ENCODE results near the gene C2. TPM values are rescaled to one million over a fixed set of nuclear protein-coding genes. Genes with fewer than 3 reads are reported as not detected.
A peak's percentile ranks its signal among the peaks of the same experiment; 100 is the strongest.

Gene C2
- total and polyA plus RNA-seq, 10 donors, result 17.2 to 173 (median 69.5) TPM

- peak overlapping the region; percentile 84 to 96 (median 90) for H3K27ac ChIP-seq
- DNase-seq, result no peak
- peaks cover 19 to 46% (median 28%) of the 10 kb centered on the region in 6 donors for H3K4me1 ChIP-seq
- peaks cover 4 to 77% (median 70%) of the 10 kb centered on the region in 6 donors for H3K36me3 ChIP-seq
- H3K4me3 ChIP-seq, result peak overlapping the region; percentile 74 to 98 (median 84)
- no peaks in the 10 kb centered on the region for H3K9me3 ChIP-seq
- H3K27me3 ChIP-seq (replicated peaks in 1 of 7), result no peaks in the 10 kb centered on the region
- no peak for TF ChIP-seq POLR2A (IDR thresholded peaks at IDR 0.05)
- TF ChIP-seq CTCF (IDR thresholded peaks at IDR 0.05 in 8 of 11, conservative IDR thresholded peaks at IDR 0.05 in 3 of 11), result no peak
- no peak for TF ChIP-seq POLR2AphosphoS5 (IDR thresholded peaks at IDR 0.05)
- WGBS, 5 donors, result 10 to 14% (median 10%) methylated on average over 11 of the region's 11 CpGs
- intact Hi-C loops (cut with DNase I; ENCODE audit: low total_unique reads), result no loop called here
Observed at GRCh38 chr6:31958412-31958740, 30.9 kb downstream of the C2 start.

- H3K27me3 ChIP-seq (replicated peaks in 1 of 7), result no peaks in the 10 kb centered on the region
- peaks cover 7 to 77% (median 70%) of the 10 kb centered on the region in 6 donors for H3K36me3 ChIP-seq
- no peaks in the 10 kb centered on the region for H3K9me3 ChIP-seq
- H3K4me3 ChIP-seq, result peak within 1 kb of the TSS; percentile 74 to 98 (median 84)
- H3K4me1 ChIP-seq, result peaks cover 19 to 46% (median 28%) of the 10 kb centered on the region in 6 donors
- DNase-seq, result peak; percentile 99
- H3K27ac ChIP-seq, result peak within 1 kb of the TSS; percentile 84 to 96 (median 90)
- 0 to 1% (median 1%) methylated on average over 47 to 59 of the region's 59 CpGs for WGBS, 5 donors
- intact Hi-C loops (cut with DNase I; ENCODE audit: low total_unique reads), result no loop called here
- TF ChIP-seq POLR2AphosphoS5 (IDR thresholded peaks at IDR 0.05) (peak; percentile 95 to 98 (median 97)), POLR2A (IDR thresholded peaks at IDR 0.05) (peak in 2 of 3 donors; percentile 37 to 91), CTCF (IDR thresholded peaks at IDR 0.05 in 8 of 11, conservative IDR thresholded peaks at IDR 0.05 in 3 of 11) (peak in 3 of 11 experiments; percentile 10 to 33 (median 33))
Observed at GRCh38 chr6:31958741-31959739, 31.5 kb downstream of the C2 start, which contains the start of the genes NELFE and SKIC2. Gene NELFE (minus strand): TSS chr6:31958971. CDS start chr6:31958446, 525 bp downstream. Gene SKIC2 (plus strand): TSS chr6:31959175. CDS start chr6:31959193, 18 bp downstream.

- Histone ChIP-seq H3K4me3 (no peak overlapping the region), H3K27ac (no peak overlapping the region), H3K9me3 (no peaks in the 10 kb centered on the region), H3K36me3 (peaks cover 6 to 77% (median 70%) of the 10 kb centered on the region in 6 donors), H3K27me3 (replicated peaks in 1 of 7) (no peaks in the 10 kb centered on the region), H3K4me1 (peaks cover 19 to 46% (median 28%) of the 10 kb centered on the region in 6 donors)
- TF ChIP-seq CTCF (IDR thresholded peaks at IDR 0.05 in 8 of 11, conservative IDR thresholded peaks at IDR 0.05 in 3 of 11) (no peak), POLR2A (IDR thresholded peaks at IDR 0.05) (no peak), POLR2AphosphoS5 (IDR thresholded peaks at IDR 0.05) (no peak)
- intact Hi-C loops (cut with DNase I; ENCODE audit: low total_unique reads), result no loop called here
- DNase-seq, result no peak
- 94 to 99% (median 95%) methylated on average over 12 of the region's 12 CpGs for WGBS, 5 donors
Observed at GRCh38 chr6:31961616-31962015, 34.1 kb downstream of the C2 start.

- H3K9me3 ChIP-seq, result no peaks in the 10 kb centered on the region
- H3K4me1 ChIP-seq, result peaks cover 7 to 32% (median 15%) of the 10 kb centered on the region in 6 donors
- intact Hi-C loops (cut with DNase I; ENCODE audit: low total_unique reads), result no loop called here
- no peaks in the 10 kb centered on the region for H3K27me3 ChIP-seq (replicated peaks in 1 of 7)
- 90 to 98% (median 96%) methylated on average over 19 of the region's 19 CpGs for WGBS, 5 donors
- no peak overlapping the region for H3K27ac ChIP-seq
- H3K4me3 ChIP-seq, result no peak overlapping the region
- TF ChIP-seq POLR2AphosphoS5 (IDR thresholded peaks at IDR 0.05) (peak in 2 of 3 donors; percentile 23 to 40), CTCF (IDR thresholded peaks at IDR 0.05 in 8 of 11, conservative IDR thresholded peaks at IDR 0.05 in 3 of 11) (no peak)
- H3K36me3 ChIP-seq, result peaks cover 6 to 92% (median 86%) of the 10 kb centered on the region in 6 donors
- peak; percentile 57 for DNase-seq
Observed at GRCh38 chr6:31963921-31964320, 36.4 kb downstream of the C2 start.
